SJSA1 (cell line): ENCODE results near the gene B3GALT6. TPM values are rescaled to one million over a fixed set of nuclear protein-coding genes. Genes with fewer than 3 reads are reported as not detected.

Experiments used
- DNase-seq, 2 experiments: peaks; one replicate each; pipeline ENCODE4 v3.0.0-alpha.2; 2015 to 2020; ENCODE audit warnings: low spot score in 2 of 2, low read depth in 1 of 2
- H3K27ac ChIP-seq: fragments of 250-450 bp; sonication (Bioruptor Pico); 2 replicates; pipeline ENCODE4 v1.5.1; 2020; ENCODE audit warnings: mild to moderate bottlenecking, moderate library complexity
- H3K27me3 ChIP-seq: fragments of 250-450 bp; sonication (Bioruptor Pico); replicated peaks from 2 replicates; pipeline ENCODE4 v1.5.1; 2020; ENCODE audit warnings: mild to moderate bottlenecking, moderate library complexity
- H3K36me3 ChIP-seq: fragments of 250-450 bp; sonication (Bioruptor Pico); 2 replicates; pipeline ENCODE4 v1.5.1; 2020; ENCODE audit warnings: mild to moderate bottlenecking
- H3K4me1 ChIP-seq: fragments of 250-450 bp; sonication (Bioruptor Pico); replicated peaks from 2 replicates; pipeline ENCODE4 v1.6.1; 2021; ENCODE audit warnings: mild to moderate bottlenecking
- H3K4me3 ChIP-seq: fragments of 250-450 bp; sonication (Bioruptor Pico); 2 replicates; pipeline ENCODE4 v1.5.1; 2020; ENCODE audit warnings: mild to moderate bottlenecking
- H3K9me3 ChIP-seq: fragments of 250-450 bp; sonication (Bioruptor Pico); replicated peaks from 2 replicates; pipeline ENCODE4 v1.5.1; 2020; ENCODE audit warnings: mild to moderate bottlenecking
- total RNA-seq: library from RNA; depleted of rRNA; stranded (reverse); fragments of >200 nt; shearing (Covaris generic); gene quantifications from 2 replicates; pipeline ENCODE4 v1.2.3, GENCODE V29; 2014

Gene B3GALT6
- total RNA-seq, 1 experiment from 2014 or later = 51.3 TPM

GRCh38 chr1:1256956-1257871 is 25.2 kb downstream of the B3GALT6 start:
- Histone ChIP-seq H3K4me1 (peaks cover 65% of the 10 kb centered on the region), H3K4me3 (no peak overlapping the region), H3K36me3 (peaks cover 95% of the 10 kb centered on the region), H3K27me3 (no peaks in the 10 kb centered on the region), H3K27ac (peak overlapping the region; percentile 63), H3K9me3 (no peaks in the 10 kb centered on the region)
- DNase-seq = no peak

GRCh38 chr1:1259119-1259488 is 27.1 kb downstream of the B3GALT6 start:
- H3K27me3 ChIP-seq = no peaks in the 10 kb centered on the region
- H3K36me3 ChIP-seq = peaks cover 95% of the 10 kb centered on the region
- no peaks in the 10 kb centered on the region for H3K9me3 ChIP-seq
- H3K27ac ChIP-seq = no peak overlapping the region
- H3K4me1 ChIP-seq = peaks cover 61% of the 10 kb centered on the region
- no peak overlapping the region for H3K4me3 ChIP-seq
- no peak for DNase-seq

- H3K27ac ChIP-seq = no peak overlapping the region
- H3K4me1 ChIP-seq = peaks cover 61% of the 10 kb centered on the region
- DNase-seq = no peak
- no peaks in the 10 kb centered on the region for H3K27me3 ChIP-seq
- H3K4me3 ChIP-seq = no peak overlapping the region
- H3K36me3 ChIP-seq = peaks cover 95% of the 10 kb centered on the region
- H3K9me3 ChIP-seq = no peaks in the 10 kb centered on the region
These were observed 27.5 kb downstream of the B3GALT6 start for GRCh38 chr1:1259540-1259939.

- peaks cover 92% of the 10 kb centered on the region for H3K36me3 ChIP-seq
- H3K9me3 ChIP-seq = no peaks in the 10 kb centered on the region
- H3K4me1 ChIP-seq = peaks cover 62% of the 10 kb centered on the region
- no peak overlapping the region for H3K27ac ChIP-seq
- H3K4me3 ChIP-seq = no peak overlapping the region
- no peaks in the 10 kb centered on the region for H3K27me3 ChIP-seq
- DNase-seq = no peak
These were observed 28.0 kb downstream of the B3GALT6 start for GRCh38 chr1:1259951-1260600.

- H3K27ac ChIP-seq = no peak overlapping the region
- no peak overlapping the region for H3K4me3 ChIP-seq
- no peak for DNase-seq
- peaks cover 92% of the 10 kb centered on the region for H3K36me3 ChIP-seq
- peaks cover 62% of the 10 kb centered on the region for H3K4me1 ChIP-seq
- no peaks in the 10 kb centered on the region for H3K9me3 ChIP-seq
- H3K27me3 ChIP-seq = no peaks in the 10 kb centered on the region
These were observed 29.0 kb downstream of the B3GALT6 start for GRCh38 chr1:1260843-1261560.

- Histone ChIP-seq H3K4me3 (no peak overlapping the region), H3K4me1 (peaks cover 65% of the 10 kb centered on the region), H3K27me3 (no peaks in the 10 kb centered on the region), H3K27ac (no peak overlapping the region), H3K36me3 (peaks cover 92% of the 10 kb centered on the region), H3K9me3 (no peaks in the 10 kb centered on the region)
- DNase-seq = no peak
These were observed 30.0 kb downstream of the B3GALT6 start for GRCh38 chr1:1262071-1262470.

- Histone ChIP-seq H3K27ac (no peak overlapping the region), H3K4me3 (no peak overlapping the region), H3K27me3 (no peaks in the 10 kb centered on the region), H3K4me1 (peaks cover 67% of the 10 kb centered on the region), H3K36me3 (peaks cover 95% of the 10 kb centered on the region), H3K9me3 (no peaks in the 10 kb centered on the region)
- no peak for DNase-seq
These were observed 30.7 kb downstream of the B3GALT6 start for GRCh38 chr1:1262758-1263157.

- Histone ChIP-seq H3K27me3 (no peaks in the 10 kb centered on the region), H3K27ac (peak overlapping the region; percentile 90), H3K4me3 (no peak overlapping the region), H3K9me3 (no peaks in the 10 kb centered on the region), H3K4me1 (peaks cover 56% of the 10 kb centered on the region), H3K36me3 (peaks cover 92% of the 10 kb centered on the region)
- no peak for DNase-seq
These were observed 32.0 kb downstream of the B3GALT6 start for GRCh38 chr1:1264026-1264425.

GRCh38 chr1:1264868-1265272 is 32.8 kb downstream of the B3GALT6 start:
- H3K4me1 ChIP-seq = peaks cover 55% of the 10 kb centered on the region
- no peaks in the 10 kb centered on the region for H3K9me3 ChIP-seq
- peak overlapping the region; percentile 90 for H3K27ac ChIP-seq
- H3K4me3 ChIP-seq = no peak overlapping the region
- DNase-seq = peak; percentile 95 to 97
- H3K36me3 ChIP-seq = peaks cover 90% of the 10 kb centered on the region
- no peaks in the 10 kb centered on the region for H3K27me3 ChIP-seq

- Histone ChIP-seq H3K4me1 (peaks cover 72% of the 10 kb centered on the region), H3K27me3 (no peaks in the 10 kb centered on the region), H3K4me3 (no peak overlapping the region), H3K27ac (no peak overlapping the region), H3K9me3 (no peaks in the 10 kb centered on the region), H3K36me3 (peaks cover 90% of the 10 kb centered on the region)
- DNase-seq = no peak
These were observed 35.6 kb downstream of the B3GALT6 start for GRCh38 chr1:1267488-1268283.

GRCh38 chr1:1268284-1268682 is 36.2 kb downstream of the B3GALT6 start:
- H3K36me3 ChIP-seq = peaks cover 90% of the 10 kb centered on the region
- H3K9me3 ChIP-seq = no peaks in the 10 kb centered on the region; the same call in 1 of the 2 replicates
- peaks cover 75% of the 10 kb centered on the region for H3K4me1 ChIP-seq
- H3K4me3 ChIP-seq = no peak overlapping the region
- no peak overlapping the region for H3K27ac ChIP-seq
- DNase-seq = no peak
- no peaks in the 10 kb centered on the region for H3K27me3 ChIP-seq

GRCh38 chr1:1270813-1271212 is 38.8 kb downstream of the B3GALT6 start:
- DNase-seq = no peak
- H3K4me1 ChIP-seq = peaks cover 77% of the 10 kb centered on the region
- peak overlapping the region; percentile 50 for H3K27ac ChIP-seq
- H3K4me3 ChIP-seq = peak overlapping the region; percentile 0; the same call in 1 of the 2 replicates
- H3K9me3 ChIP-seq = no peaks in the 10 kb centered on the region; the same call in 1 of the 2 replicates
- peaks cover 75% of the 10 kb centered on the region for H3K36me3 ChIP-seq
- no peaks in the 10 kb centered on the region for H3K27me3 ChIP-seq
